Right cardiac atrium (tissue), 5 donors: Measurements from ENCODE around the gene IL37. TPM values are rescaled to one million over a fixed set of nuclear protein-coding genes. Genes with fewer than 3 reads are reported as not detected.
"Not testable (repeated sequence)": the region's sequence is repeated elsewhere in the genome, so short reads cannot be mapped to it uniquely, and the experiment has no call there.

Source experiments
- ATAC-seq, 2 donors: fragments of 200-7000 bp; cut with Tn5 transposase; one replicate each; pipeline versions ENCODE4 v1.8.0 to v1.9.1; 2020; ENCODE audit warnings: moderate library complexity in 2 of 2, mild to moderate bottlenecking in 1 of 2
- DNase-seq, 3 donors: peaks; one replicate each; pipeline ENCODE4 v3.0.0-alpha.2; 2020
- H3K27ac ChIP-seq: one replicate; pipeline ENCODE4 v1.5.1; 2013; ENCODE audit warnings: mild to moderate bottlenecking, low read length, control low read depth, moderate library complexity
- H3K27me3 ChIP-seq: one replicate; pipeline ENCODE4 v1.6.1; 2013; ENCODE audit not compliant: control insufficient read depth, insufficient read depth
- H3K4me1 ChIP-seq: one replicate; pipeline ENCODE4 v1.6.1; 2013; ENCODE audit warnings: low read length; ENCODE audit not compliant: control insufficient read depth, insufficient read depth
- H3K4me3 ChIP-seq: one replicate; pipeline ENCODE4 v1.5.1; 2013; ENCODE audit warnings: low read length, control low read depth
- H3K9me3 ChIP-seq: one replicate; pipeline ENCODE4 v1.6.1; 2013; ENCODE audit warnings: low read length; ENCODE audit not compliant: control insufficient read depth
- whole genome bisulfite sequencing: extraction: QIAGEN DNeasy Blood & Tissue Kit; methylation state at CpG from one replicate; pipeline ENCODE4 v1.1.7; 2013; 5-methylcytosine and 5-hydroxymethylcytosine counted together
- intact Hi-C, 4 donors: fragments of 100-400 bp; cut with DNase I; formaldehyde crosslinking; loops; one replicate each; pipeline versions ENCODE4 v1.11.0 to v1.14.0; 2022 to 2023
- polyA plus RNA-seq: library from polyadenylated mRNA; stranded (reverse); fragments of 200-250 nt; gene quantifications from one replicate; pipeline ENCODE4 v1.2.3, GENCODE V29; 2013
- total RNA-seq, 4 donors: library from RNA; stranded (reverse); fragmentation: NEBNext Ultra II Directional; extraction: Animal tissue kit (Norgen Biotek cat#: 25700); gene quantifications; one replicate each; pipeline ENCODE4 v1.2.1, GENCODE V29; 2021
- donor health status: healthy with polysubstance abuse.
- donor health status: DM: no; HTN: yes; CAD: no.
- donor health status: DM: no; HTN: no; CAD: no.
- donor health status: DM: no; HTN: yes; CAD: no; lungs with severe emphysema.
- donor health status: DM: yes; HTN: yes; CAD: no.

IL37 gene
- total and polyA plus RNA-seq, 5 donors, result not detected

GRCh38 chr2:112924360-112924759 is 13.4 kb downstream of the IL37 start:
- DNase-seq, result no peak
- H3K4me1 ChIP-seq, result no peaks in the 10 kb centered on the region
- intact Hi-C loops, result no loop called here
- H3K9me3 ChIP-seq, result no peaks in the 10 kb centered on the region
- no peak for ATAC-seq
- WGBS, result 38% methylated on average over 2 of the region's 2 CpGs
- H3K4me3 ChIP-seq, result no peak overlapping the region
- no peak overlapping the region for H3K27ac ChIP-seq
- H3K27me3 ChIP-seq, result no peaks in the 10 kb centered on the region

GRCh38 chr2:112924821-112925220 is 13.9 kb downstream of the IL37 start:
- Histone ChIP-seq H3K4me1 (no peaks in the 10 kb centered on the region), H3K9me3 (no peaks in the 10 kb centered on the region), H3K27me3 (no peaks in the 10 kb centered on the region), H3K4me3 (no peak overlapping the region), H3K27ac (no peak overlapping the region)
- DNase-seq (no peak), ATAC-seq (no peak)
- 83% methylated on average over 3 of the region's 3 CpGs for WGBS
- intact Hi-C loops, result no loop called here

DNA sequence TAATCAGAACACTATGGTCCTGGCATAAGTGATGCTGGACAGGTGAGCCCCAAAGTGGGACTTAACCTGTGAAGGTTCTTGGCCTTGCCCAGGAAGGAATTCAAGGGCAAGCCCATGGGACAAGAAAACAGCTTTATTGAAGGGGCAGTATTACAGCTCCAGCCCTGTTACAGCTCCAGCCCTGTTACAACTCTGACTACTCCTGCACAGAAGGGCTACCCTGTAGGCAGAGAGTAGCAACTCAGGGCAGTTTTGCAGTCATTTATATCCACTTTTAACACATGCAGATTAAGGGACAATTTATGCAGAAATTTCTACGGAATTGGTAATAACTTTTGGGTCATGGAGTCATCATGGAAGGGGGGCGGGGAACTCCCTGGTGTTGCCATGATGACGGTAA is 15.7 kb downstream of the IL37 start:
- intact Hi-C loops, result no loop called here
- H3K4me3 ChIP-seq, result no peak overlapping the region
- H3K4me1 ChIP-seq, result no peaks in the 10 kb centered on the region
- H3K27ac ChIP-seq, result no peak overlapping the region
- no peaks in the 10 kb centered on the region for H3K9me3 ChIP-seq
- H3K27me3 ChIP-seq, result no peaks in the 10 kb centered on the region
- 86% methylated on average over 3 of the region's 3 CpGs for WGBS
- DNase-seq, result no peak
- ATAC-seq, result no peak

DNA sequence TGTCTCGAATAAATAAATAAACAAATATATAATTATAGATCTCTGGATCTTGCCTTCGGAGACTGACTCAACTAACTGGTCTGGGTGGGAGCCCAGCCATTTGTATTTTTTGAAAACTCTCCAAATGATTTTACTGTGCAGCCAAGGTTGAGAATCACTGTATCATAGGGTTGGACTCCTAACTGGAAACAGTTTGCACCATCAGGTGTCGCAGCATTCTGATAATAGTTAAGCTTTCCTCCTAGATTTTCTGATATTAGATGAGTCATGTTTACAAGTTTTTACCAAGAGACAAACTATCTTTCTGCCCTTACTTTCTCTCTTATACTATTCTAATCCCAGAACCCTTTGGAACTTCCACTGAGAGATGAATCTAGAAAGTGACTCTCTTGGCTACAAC is 16.8 kb downstream of the IL37 start:
- 74% methylated on average over 3 of the region's 3 CpGs for WGBS
- no peak for DNase-seq
- no peaks in the 10 kb centered on the region for H3K4me1 ChIP-seq
- H3K9me3 ChIP-seq, result no peaks in the 10 kb centered on the region
- H3K27me3 ChIP-seq, result no peaks in the 10 kb centered on the region
- no peak for ATAC-seq
- H3K27ac ChIP-seq, result no peak overlapping the region
- intact Hi-C loops, result no loop called here
- H3K4me3 ChIP-seq, result no peak overlapping the region

GRCh38 chr2:112933261-112933660 is 22.3 kb downstream of the IL37 start:
- WGBS, result 90% methylated on average over 12 of the region's 12 CpGs
- H3K27ac ChIP-seq, result no peak overlapping the region
- DNase-seq (no peak), ATAC-seq (no peak)
- intact Hi-C loops, result no loop called here
- no peaks in the 10 kb centered on the region for H3K27me3 ChIP-seq
- no peak overlapping the region for H3K4me3 ChIP-seq
- H3K4me1 ChIP-seq, result no peaks in the 10 kb centered on the region
- no peaks in the 10 kb centered on the region for H3K9me3 ChIP-seq

DNA sequence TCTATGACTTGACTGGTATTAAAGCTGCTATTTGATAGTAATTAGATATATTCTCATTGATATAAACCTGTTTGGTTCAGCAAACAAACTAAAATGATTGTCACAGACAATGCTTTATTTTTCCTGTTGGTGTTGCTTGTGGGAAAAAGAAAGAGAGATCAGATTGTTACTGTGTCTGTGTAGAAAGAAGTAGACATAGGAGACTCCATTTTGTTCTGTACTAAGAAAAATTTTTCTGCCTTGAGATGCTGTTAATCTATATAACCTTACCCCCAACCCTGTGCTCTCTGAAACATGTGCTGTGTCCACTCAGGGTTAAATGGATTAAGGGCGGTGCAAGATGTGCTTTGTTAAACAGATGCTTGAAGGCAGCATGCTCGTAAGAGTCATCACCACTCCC is 23.2 kb downstream of the IL37 start:
- ATAC-seq, H3K4me3 ChIP-seq, H3K27ac ChIP-seq, H3K9me3 ChIP-seq, DNase-seq, H3K4me1 ChIP-seq, H3K27me3 ChIP-seq, intact Hi-C loops: not testable (repeated sequence)
- 42% methylated on average over 2 of the region's 2 CpGs for WGBS

GRCh38 chr2:112936927-112937232 is 25.9 kb downstream of the IL37 start:
- Histone ChIP-seq H3K4me1 (no peaks in the 10 kb centered on the region), H3K4me3 (no peak overlapping the region), H3K9me3 (no peaks in the 10 kb centered on the region), H3K27ac (no peak overlapping the region), H3K27me3 (no peaks in the 10 kb centered on the region)
- WGBS, result 78% methylated on average over 2 of the region's 2 CpGs
- intact Hi-C loops, result no loop called here
- no peak for DNase-seq
- no peak for ATAC-seq

DNA sequence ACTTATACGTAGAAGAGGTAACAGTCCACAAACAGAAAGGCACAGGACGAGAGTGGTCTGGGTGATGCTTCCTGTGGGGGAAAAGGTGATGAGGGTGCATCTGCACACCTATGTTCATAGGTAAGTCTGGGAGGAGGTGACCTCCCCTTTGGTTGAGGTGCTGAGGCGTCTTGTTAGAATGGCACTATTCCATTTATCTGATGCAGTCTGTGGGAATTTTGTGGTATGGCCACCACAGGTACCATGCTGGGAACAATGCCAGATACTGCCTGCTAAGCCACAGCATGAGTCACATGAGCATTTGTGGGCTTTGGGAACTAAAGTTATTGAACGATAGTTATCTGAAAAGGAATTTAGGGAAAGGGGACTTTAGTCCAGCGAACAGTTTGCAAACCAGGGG is 27.9 kb downstream of the IL37 start:
- Histone ChIP-seq H3K9me3 (no peaks in the 10 kb centered on the region), H3K27me3 (no peaks in the 10 kb centered on the region), H3K4me1 (no peaks in the 10 kb centered on the region), H3K4me3 (no peak overlapping the region), H3K27ac (no peak overlapping the region)
- 82% methylated on average over 5 of the region's 5 CpGs for WGBS
- no peak for DNase-seq
- intact Hi-C loops, result no loop called here
- no peak for ATAC-seq

DNA sequence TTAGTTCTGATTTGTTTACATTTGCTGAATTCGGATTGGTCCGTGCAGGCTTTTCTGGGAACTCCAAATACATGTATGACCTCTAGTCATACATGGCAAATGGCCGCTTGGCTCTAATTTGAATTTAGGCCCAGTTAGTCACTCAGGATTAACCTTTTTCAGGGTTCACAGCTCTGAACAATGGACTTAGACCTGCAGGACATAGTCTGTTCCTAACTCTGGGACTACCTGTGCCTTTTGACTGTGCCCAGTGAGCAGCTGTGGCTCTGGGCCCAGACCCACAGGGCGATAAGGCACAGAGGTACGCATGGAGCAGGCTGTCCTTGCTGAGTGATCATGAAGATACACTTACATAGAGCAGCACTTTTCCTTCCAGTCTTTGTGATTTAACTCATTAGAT is 28.5 kb downstream of the IL37 start:
- no peak overlapping the region for H3K27ac ChIP-seq
- no peaks in the 10 kb centered on the region for H3K4me1 ChIP-seq
- ATAC-seq (no peak), DNase-seq (no peak)
- H3K27me3 ChIP-seq, result no peaks in the 10 kb centered on the region
- H3K9me3 ChIP-seq, result no peaks in the 10 kb centered on the region
- no peak overlapping the region for H3K4me3 ChIP-seq
- intact Hi-C loops, result no loop called here
- WGBS, result 91% methylated on average over 5 of the region's 5 CpGs

DNA sequence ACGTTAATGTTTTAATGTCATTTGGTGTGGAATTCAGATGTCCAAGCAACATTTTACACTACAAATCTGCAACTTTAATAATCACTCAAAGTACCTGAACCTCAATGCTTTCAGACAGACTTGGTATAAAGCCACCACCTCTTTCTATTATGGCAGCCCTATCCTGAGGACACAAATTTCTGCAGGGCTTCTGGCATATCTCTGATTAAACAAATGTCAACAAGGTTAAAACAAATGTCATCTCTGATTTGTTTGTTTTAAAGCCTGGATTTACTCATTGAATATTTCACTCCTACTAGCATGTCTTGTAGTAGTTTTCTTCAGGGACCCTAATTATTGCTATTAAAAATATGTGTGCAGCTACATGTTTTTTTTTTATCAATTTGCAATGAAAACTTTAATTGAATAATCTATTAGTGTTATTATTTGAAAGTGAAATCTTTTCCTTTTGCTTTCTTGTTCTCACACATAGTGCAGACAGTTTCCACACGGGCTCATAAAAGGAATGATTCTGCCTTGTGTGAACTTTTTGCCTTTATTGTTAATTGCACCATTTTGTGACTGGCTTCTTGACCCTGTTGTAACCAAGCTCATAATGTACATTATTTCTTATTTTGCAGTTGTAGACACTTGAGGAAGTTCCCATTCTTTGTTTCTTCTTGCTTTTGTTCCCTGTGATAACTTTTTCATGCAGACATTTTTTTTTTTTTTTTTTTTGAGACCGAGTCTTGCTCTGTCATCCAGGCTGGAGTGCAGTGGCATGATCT is 30.1 kb downstream of the IL37 start:
- no peak for ATAC-seq
- WGBS, result 69% methylated on average over 3 of the region's 3 CpGs

GRCh38 chr2:112941753-112942653 is 31.0 kb downstream of the IL37 start:
- DNase-seq (peak; percentile 49 to 73 (median 64)), ATAC-seq (peak; percentile 38 to 78)
- WGBS, result 26% methylated on average over 14 of the region's 14 CpGs
- no peak overlapping the region for H3K4me3 ChIP-seq
- H3K9me3 ChIP-seq, result no peaks in the 10 kb centered on the region
- H3K27me3 ChIP-seq, result no peaks in the 10 kb centered on the region
- H3K27ac ChIP-seq, result no peak overlapping the region
- no peaks in the 10 kb centered on the region for H3K4me1 ChIP-seq
- intact Hi-C loops, result loop anchor here in 3 of 4 donors (5.0 kb wide), 1 partner anchor 195 kb away; no protein-coding TSS in a partner anchor

More for the DNA sequence above, 30.1 kb downstream of the IL37 start:
- no peak for DNase-seq
- H3K4me1 ChIP-seq, result no peaks in the 10 kb centered on the region
- no peaks in the 10 kb centered on the region for H3K27me3 ChIP-seq
- H3K9me3 ChIP-seq, result no peaks in the 10 kb centered on the region
- H3K27ac ChIP-seq, result no peak overlapping the region
- no peak overlapping the region for H3K4me3 ChIP-seq
- intact Hi-C loops, result loop anchor here in 3 of 4 donors (5.0 kb wide), 1 partner anchor 194 kb away; no protein-coding TSS in a partner anchor
